Fibroblast of skin of back (primary cell): Measurements from ENCODE around the gene STK16.

Source experiments
- DNase-seq: peaks from one replicate; pipeline ENCODE4 v3.0.0-alpha.2; 2013

STK16 gene

DNA sequence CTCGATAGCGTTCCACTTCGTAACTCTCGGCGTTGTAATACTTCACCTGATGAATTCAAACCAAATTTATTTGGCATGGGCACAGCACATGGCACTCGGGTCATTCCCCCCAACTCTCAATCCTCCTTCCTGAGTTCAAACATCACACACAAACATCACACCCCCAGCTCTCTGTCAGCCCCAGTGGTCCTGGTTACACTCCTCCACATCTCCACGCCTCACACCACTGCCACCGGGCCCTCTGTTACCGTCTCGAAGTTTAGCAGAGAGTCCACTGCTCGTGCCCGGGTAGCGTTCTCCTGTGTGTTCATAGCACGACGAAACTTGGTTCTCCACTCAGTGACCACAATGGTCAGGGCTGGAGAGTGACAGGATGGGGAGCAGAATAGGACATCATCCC, 31.1 kb upstream of the STK16 start:
- no peak for DNase-seq

DNA sequence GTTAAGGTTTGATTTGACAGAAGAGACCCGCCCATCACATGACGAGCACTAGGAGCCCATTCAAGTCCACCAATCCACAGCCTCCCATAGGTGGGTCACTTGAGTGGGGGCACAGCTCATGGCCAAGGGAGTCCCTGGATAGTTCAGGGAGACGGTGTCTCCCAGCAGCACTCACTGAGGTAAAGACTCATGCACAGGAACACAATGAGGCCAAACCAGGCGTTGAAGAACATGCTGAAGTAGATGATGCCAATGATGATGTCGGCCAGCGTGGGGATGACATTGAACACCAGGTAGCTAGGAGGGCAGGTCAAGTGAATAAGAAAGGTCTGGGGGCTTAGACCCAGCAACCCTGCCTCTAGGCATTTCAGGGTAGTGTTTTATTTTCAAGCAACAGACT, 30.5 kb upstream of the STK16 start:
- no peak for DNase-seq

DNA sequence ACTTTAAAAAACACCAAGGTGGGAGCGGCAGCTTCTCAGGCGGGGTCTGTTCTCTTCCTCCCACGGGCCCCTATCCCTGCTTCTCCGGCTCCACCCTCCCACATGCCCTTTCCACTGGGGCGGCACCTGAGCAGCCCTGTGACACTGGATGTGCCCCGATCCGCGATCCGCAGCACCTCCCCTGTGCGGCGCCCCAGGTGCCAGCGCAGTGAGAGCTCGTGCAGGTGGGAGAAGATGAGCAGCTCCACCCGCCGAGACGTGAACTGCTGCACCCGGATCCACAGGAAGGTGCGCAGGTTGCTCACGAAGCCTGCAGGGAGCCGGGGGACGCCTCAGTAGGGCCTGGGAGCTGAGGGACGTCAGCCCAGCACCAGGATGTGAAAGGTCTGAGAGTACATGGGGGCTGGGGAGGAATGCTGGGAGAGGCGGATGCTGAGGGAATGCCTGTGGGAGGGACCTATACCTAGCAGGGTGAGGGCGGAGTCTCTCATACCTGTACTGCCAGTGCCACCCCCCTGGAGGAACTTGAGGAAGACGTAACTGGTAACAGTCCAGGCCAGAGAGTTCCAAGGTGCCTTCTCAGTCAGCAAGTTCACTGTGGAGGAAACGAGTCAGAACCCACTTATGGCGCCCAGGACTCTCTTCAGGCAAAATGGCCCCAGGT, 29.3 kb upstream of the STK16 start:
- DNase-seq: no peak

DNA sequence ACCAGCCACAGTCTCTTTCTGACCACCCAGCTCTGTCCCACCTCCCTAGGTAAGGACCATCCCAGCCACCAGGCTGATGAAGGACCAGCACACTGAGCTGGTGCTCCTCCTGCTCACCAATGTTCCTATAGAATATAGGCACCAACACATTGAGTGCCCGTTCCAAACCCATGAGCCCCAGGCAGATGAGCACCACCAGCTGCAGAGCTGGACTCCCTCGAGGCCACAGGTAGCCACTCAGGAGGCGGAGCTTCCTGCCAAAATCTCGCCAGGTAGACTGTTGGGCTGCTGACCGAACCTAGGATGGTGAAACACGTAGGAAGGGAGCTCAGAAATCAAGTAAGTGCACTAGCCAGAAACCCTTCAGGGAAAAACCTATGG, 28.8 kb upstream of the STK16 start:
- no peak for DNase-seq

DNA sequence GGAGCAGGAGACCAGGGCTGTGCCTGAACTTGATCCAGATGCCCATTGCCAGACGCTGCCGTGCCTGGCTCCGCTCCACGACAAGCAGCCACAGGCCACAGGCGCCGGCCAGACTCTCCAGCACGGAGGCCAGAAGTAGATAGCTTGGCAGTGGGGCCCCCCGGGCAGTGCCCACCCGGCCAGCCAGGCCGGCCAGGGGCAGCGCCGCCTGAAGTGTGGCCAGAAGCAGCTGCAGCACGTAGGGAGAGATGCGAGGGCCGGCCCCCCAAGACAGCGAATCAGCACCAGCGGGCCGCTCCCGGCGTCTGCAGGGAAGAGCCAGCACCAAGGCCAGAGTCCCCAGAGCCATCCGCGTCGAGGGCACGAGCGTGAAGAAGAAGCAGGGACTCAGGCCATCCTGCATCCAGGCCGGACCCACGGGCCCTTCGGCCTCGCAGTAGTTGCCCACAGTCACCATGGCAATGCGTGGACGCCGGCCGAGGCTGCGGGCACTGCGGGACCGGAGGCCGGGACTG, 27.0 kb upstream of the STK16 start:
- DNase-seq: peak; percentile 80

DNA sequence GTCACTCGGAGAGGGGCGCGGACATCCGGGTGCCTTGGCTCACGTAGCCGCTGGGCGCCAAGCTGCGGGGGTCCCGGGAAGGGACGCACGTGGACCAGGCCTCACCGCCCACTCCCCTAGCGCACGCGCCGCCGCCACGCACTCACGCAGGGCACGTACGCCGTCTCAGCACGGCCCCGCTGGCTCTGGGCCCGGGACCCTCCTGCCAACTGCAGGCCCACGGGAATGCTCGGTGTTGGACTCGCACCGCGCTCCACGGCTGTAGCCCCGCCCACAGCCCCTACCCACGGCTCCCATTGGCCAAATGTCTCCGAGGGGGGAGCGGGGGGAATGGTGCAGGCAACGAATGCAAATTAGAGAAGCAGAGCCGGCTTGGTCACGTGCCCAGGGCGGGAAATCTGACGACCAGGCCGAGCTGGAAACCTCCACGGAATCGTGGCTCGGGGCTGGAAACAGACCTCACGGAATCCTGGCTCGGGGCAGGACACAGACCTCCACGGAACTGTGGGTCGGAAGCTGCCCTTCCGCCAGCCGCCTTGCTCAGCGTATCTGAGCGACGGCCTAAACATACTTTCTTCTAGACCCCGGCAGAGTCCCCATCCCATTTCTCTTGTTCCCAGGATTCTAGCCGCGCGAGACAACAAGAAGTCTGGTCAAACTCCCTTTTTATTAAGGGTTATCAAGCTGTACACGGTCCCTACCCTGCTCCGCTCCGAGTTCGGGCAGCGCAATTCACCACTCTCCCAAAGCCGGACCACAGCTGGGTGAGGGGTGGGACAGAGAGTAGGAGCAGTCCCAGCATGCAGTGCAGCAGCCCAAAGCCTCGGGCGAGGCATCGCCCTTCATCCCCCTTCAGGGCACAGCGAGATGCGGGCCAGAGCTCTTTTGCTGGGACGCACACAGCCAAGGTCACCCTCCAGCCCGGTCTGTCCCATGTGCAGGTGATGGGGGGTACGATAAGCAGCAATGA, 26.3 kb upstream of the STK16 start, which contains the start of gene ABCB6:
TSS of gene ABCB6 (minus strand) at position 227 of the 970 bp plus-strand sequence. CDS start 285 bp downstream, outside the sequence.
- DNase-seq: peak; percentile 95

DNA sequence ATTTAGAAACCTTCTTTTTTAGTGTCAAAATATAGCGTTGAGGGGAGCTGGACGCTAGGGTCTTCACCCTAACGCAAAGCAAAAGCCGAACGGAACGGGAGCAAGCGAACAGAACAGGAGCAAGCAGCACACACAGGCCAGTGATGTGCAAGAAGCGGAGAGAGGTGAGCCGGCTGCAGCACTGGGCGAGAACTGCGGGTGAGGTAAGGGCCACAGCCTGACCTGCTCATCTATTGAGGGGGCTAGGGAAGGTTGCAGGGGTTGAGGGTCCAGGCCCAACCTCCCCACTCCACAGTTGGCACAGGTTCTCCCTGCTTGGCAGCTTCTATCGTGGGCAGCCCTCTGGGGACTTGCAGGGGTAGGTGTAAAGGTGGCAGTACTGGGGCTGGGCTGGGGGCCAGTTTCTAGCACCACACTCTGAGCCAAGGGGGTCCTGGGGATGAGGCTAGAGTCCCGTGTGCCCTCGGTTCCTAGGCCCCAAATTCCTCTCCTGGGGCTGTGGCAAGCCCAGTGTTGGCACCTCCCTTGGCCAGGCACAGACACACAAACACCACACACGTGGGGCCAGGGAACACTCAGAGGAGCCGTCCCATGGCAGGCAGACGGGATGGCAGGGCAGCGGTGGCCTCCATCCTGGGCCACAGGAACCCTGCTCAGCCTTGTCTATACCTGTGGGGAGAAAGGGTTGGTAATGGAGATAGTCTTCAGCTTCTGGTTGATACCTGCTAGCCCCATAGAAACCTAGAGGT, 25.3 kb upstream of the STK16 start:
- no peak for DNase-seq

DNA sequence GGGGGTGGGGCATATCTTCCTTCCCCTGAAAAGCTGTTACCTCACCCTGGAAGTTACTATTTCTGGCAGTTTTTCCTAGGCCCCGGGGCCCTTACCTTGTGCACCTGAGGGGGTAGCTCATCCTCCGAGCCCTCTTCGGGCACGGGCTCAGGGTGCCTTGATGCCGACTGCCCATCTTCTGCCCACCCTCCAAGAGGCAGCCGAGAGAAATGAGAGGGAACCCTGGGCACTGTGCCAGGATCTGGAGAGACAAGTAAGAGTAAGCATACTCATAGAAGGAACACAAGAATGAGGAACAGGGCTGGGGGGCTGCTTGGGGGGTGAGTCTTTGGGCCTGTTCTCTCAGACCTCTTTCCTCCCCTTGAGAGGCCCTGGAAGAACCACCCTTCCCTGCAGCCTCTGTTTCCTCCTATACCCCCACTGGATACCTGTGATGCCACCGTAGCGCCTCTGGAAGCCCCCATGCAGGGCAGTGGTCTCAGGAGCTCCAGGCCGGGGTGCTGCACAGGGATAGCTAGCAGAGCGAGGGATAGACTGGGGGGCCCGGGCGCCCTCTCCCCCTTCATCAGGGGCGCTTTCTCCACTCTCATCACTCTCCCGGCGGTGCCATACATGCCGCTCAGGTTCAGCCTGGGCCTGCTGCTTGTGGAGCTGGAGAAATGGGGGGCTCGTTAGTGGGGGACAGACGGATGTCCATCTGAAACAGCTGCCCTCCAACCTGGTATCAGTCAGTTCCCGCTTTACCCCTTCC, 24.5 kb upstream of the STK16 start:
- no peak for DNase-seq

DNA sequence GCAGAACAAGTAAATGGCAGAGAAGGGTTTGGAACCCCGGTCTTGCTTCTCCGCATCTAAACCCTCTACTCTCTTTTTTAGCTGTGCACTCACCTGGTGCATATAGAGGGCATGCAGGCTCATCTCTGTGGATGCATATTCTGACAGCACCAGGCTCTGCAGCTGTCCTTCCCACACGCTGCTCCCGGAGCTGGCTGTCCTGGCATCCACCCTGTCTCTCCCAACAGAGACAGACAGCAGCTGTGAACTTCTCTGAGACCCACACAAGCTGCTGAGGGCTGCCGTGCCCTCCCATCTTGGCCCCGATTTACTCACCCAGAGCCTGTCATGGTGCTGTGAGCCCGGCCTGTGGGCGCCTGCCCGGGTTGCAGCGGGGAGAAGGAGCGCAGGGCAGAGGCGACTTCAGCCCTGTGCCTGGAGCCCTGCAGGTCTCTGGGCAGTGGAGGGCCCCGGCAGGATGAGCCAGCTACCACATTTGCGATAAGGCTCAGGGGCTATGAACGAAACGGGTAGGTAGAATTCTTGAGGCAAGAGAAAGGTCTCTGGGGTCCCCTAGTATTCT, 23.2 kb upstream of the STK16 start:
- no peak for DNase-seq

DNA sequence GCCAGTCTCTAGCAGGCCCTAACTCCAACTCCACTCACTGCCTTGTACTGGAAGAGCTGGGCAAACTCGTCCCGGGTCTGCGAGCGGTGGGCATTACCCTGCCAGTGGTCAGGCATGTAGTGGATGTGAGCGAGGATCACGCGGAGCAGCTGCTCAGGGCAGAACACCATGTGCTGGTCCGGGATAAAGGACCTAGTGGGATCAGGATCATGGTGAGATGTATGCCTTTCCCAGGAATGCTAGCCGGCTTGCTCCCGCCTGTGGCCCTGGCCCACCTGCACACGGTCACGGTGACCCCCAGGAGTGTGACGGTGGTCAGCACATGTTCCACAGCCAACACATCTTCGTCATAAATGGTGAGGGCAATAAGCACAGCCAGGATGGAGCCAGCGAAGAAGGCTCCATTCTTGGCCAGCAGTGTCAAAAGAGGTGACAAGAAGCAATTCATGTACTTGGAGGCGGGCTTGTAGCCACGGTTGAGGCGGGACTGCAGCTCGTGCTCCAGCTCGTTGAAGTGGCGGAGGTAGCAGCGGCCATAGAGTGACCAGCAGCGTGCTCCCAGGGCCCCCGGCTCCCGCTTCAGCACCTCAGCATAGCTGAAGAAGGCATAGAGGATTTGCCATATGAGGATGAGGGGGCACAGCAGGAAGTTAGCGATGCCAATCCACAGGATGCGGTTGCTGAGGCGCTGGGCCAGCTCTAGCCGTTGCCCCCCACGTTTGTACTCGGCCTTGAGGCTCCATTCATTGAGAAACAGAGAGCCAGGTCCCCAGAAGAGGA, 21.3 kb upstream of the STK16 start:
- no peak for DNase-seq

DNA sequence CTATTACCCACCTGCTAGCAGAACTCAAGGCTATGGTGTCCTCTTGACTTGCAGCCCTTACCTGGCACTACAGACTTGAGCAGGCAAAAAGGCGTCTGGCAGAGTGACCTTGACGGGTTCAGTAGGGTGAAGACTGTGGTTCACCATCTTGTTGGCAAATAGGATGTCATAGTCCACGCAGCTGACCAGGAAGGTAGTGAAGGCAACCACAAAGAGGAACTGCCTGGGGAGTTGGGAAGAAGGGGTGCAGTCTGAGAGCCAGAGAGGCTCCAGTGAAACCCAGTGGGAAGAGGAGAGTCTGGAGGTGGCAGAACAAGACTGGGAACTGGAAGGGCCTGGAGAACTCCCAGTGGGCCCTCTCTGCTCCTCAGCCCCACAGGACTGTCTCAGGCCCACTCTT, 19.9 kb upstream of the STK16 start:
- no peak for DNase-seq

DNA sequence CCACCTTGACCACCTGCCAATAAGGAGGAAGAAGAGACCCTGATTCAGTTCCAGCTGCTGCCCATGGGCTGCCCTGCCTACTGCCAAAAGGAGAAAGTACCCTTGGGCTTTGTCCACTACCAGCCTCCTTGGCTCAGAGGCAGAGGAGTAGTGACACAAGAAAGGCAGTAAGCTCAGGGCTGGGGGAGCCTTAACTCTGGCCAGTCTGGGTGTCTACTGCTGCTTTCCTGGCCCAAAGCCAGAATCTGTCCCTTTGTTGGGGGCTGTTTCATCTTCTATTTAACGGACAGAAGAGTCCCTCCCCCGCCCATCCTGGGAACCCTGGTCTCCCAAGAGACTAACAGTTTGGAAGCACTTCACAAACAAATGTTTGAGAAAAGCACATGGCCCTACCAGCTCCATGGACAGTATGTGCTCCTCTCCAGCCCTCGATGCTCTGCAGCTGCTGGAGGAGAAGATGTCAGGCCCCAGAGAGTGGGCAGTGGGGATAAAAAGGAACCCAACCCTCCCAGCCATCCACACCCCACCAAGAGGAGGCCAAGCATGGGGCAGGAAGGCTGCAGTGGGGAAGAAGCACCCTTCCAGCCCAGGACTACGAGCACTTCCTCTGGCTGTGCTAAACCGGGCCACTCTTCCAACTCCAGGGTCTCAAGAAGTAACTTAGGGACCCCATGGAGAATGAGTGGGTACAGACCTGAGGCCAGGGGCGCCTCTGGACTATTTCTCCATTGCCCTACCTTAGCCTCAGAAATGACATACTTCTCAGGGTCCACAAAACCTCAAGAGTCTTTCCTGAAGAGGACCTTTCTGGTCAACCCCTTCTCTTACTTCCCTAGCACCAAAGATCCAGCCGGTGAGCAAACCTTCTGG, 17.0 kb upstream of the STK16 start:
- peak; percentile 3 for DNase-seq

DNA sequence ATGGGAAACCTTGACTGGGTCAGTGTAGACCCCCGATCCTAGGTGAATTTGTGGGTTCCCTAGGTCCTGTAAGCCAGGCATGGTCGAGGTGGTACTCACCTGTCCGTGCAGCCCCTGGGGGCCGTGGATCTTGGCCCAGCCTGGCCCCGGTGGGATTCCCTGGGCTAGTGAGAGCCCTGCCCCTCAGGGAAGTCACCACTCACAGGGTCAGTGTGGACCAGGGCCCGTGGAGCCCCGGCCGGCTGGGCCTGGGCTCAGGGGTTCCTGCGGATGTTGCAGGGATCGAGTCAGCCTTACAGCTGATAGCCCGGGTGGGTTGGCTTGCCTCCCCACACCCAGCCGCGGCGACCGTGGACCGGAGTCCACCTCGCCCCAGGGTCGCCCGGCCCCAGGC, 16.4 kb upstream of the STK16 start:
- no peak for DNase-seq

DNA sequence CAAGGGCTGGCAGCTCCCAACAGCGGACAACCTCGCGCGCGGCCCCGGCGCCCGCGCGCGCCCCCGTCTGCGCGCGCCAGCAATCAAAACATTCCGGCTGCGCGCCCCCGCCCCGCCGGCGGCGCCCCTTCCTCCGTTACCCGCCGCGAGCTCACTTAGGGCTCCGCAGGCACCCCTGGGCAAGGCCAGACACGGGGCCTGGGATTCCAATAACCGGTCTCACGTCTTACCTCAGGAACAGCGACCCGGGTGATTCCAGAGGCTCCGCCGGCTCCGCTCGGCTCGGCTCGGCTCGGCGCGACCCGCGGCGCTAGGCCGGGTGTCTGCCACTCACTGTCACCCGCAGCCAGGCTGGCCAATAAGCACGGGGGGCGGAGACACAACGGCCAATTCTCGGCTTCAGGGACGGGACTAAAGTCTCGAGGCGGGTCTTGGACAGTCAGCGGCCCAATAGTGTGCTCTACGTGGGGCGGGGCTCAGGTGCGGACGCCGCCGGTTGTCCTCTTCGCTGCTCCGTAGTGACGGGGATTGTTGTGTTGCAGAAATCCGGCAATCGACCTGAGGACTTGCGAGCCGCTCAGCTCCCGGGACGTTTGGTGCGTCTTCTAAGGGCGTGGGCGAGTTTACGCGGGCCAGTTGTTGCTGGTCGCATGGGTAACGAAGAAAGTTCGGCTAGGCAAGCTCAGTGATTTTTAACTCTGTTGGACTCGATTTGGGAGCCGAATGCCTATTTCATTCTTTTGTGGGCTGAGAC, 15.8 kb upstream of the STK16 start, which contains the start of the genes ANKZF1 and ATG9A:
TSS of gene ANKZF1 (plus strand) at position 502 of the 754 bp plus-strand sequence. CDS start 452 bp downstream, outside the sequence.
TSS of gene ATG9A (minus strand) at position 332 of the 754 bp plus-strand sequence. CDS start 1,612 bp downstream, outside the sequence.
- peak; percentile 99 for DNase-seq

DNA sequence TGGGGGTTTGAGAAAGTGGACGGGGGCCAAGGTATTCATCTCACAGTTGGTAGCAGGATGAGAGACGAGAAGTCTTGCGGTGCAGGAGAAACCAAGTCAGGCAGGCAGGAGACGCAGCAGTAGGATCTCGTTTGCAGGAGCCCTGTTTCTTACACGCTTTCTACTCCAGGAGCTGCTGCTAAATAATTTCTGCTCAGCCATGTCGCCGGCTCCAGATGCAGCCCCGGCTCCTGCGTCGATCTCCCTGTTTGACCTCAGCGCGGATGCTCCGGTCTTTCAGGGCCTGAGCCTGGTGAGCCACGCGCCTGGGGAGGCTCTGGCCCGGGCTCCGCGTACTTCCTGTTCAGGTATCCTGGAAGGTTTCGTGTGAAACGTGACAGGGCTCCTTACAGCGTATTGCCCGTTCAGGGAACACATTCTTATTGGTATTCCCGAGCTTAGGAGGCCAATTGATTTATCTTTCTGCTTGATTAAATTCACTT, 15.2 kb upstream of the STK16 start:
- peak; percentile 74 for DNase-seq

DNA sequence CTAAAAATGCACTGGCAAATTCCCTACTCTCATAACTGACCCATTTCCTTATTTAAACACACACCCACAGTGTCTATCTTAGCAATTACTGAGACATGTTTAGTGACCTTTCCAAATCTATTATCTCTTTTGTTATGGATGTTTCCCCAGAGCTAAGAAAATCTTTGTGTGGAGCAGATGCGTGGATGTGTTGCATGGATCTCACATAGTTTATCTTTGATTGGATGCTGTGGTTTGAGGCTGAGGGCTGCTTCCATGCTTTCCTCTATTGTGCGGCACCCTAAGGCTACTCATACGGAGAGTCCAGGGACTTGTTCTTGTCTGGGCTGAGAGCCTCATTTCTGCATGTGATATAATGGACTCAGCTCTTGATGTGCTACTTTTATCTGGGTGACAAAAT, 10.9 kb upstream of the STK16 start:
- no peak for DNase-seq

DNA sequence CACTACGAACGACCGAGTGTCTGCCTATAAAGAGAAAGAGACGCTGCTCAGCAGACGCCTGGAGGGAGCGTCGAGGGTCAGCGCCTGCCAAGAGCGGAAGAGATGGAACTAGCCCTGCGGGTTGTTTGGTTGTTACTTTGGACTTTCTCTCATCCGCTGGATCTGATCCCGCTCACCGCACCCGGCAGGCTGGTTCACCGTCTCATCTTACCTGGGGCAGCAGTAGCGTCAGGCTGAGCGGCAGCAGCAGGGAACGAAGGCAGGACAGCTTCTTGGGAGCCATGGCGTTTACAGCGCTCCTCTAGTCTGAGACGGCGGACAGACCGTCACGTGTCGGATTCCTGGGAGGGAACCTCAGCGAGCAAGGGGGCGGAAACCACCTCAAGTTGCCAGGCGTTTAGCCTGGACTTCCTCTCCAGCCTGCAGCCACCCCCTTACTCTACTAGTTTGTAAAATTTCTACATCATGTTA, 2.0 kb upstream of the STK16 start:
- no peak for DNase-seq

DNA sequence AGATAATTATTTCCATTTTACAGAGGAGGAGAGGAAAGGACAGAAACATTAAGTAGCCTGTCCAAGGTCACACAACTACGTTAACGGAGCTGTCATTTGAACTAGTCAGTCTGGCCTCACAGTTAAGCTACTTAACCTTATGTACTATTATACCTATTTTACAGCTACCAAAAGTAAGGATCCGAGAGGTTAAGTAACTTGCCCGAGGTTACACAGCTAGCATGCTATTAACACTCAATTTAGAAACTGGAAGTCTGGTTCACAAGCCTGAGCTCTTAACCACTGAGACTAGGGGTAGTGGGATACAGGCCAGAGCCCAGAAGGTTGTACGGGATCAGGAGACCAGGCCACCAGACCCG, 511 bp upstream of the STK16 start:
- no peak for DNase-seq

DNA sequence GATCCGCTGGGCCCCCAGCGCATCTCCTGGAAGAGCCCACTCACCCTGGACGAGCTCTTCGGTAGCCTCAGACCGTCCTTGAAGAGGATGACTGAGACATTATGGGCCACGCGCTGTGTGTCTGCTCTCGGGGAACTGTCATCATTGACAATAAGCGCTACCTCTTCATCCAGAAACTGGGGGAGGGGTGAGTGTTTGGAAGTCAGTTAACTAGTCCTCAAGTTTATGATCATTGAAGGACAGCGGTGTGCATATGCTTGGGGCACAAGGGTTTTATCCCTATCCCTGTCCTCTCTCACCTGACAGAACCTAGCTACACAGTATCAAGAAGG, 586 bp downstream of the STK16 start:
- no peak for DNase-seq
